GM10847 (cell line): ENCODE results near the gene CTR9.

ENCODE experiments used
- POLR2A ChIP-seq: IDR thresholded peaks from 2 replicates; pipeline ENCODE4 v1.6.1; 2011; ENCODE audit not compliant: insufficient read length; ENCODE audit errors: extremely low read depth

CTR9 gene

DNA sequence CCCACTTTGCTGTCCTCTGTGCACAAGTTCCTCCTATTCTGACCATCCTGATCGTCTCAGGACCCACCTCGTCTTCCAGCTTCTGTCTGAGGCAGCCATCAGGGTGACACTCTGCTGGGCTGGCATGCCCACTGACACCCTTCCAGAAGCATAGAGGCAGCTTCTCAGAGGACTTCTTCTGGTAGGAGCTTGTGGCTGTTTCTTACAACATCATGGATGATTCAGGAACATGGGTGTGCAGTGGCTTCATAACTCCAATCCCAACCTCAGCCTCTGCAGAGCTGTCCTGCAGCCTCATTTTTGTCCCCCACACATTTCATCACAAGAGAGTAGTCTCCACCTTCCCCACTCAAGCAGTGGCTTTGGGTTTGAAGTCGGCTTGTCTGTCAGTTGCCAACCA is 20.9 kb upstream of the CTR9 start:
- no peak for TF ChIP-seq POLR2A

DNA sequence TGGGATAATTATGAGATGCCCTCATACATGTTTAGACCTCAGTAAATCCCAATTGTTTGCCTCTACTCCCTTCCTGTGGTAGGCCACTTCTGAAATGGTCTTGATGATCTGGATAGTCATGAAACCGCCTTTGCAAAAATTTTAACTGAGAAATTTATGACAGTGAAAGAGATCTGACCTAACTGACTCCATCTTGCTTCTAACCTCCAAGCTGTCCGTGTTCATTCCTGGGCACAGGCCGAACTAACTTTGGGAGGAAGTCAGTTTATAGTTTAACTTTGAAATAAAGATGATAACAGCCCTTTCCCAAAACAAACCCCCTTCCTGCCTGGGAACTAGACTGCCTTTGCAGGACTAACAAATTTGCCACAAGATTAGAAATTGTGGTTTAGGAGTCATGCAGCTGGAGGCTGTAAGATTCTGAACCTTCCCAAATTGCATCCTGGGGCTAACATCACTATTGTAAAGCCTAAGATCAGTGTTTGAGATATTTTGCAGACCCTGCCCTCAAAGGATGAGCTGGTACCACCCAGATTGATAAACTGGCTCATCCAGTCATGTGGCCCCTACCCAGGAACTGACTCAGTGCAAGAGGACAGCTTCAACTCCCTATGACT is 19.9 kb upstream of the CTR9 start:
- no peak for TF ChIP-seq POLR2A

DNA sequence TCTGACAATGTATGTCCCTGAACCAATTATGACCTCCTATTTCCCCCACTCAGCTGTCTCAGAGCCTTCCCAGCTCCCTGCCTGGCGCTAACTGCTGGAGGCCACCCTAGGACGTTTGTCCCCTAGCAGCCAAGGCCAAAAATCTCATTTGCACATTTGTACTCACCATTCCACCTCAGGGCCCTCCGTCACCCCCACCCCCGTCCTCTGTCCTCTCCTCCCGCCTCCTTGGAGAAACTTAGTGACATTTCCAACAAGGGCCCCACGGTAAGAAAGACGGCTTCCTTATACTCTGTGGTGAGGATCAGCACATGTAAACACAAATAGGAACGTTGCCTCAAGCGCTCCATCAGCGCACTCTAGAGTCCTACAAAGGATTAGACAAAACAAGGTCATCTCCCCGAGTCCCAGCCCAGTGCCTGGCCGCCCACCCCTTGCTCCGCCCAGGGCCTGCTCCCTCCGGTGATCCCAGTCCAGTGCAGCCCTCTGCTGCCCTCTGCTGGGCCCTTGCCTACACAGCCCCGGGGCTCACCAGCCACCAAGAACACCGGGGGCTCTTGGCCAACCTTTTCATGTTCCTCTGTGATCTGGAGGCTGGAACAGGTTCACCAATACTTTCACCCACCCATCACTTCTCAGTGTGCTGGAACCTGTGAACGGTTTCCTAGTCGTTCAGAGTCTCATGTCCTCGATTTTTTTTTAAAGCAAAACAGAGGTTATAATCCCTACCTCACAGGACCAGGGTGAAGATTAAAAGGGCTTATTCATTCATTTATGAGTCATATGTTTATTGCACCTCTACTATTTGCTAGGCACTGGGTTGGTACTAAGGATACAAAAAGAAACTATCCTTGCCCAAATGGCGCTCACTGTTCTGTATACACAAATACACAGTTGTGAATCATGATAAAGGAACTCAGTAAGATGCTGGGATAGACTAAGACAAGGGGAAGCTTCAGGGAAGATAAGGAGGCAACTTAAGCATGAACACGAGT is 15.3 kb upstream of the CTR9 start:
- no peak for TF ChIP-seq POLR2A

DNA sequence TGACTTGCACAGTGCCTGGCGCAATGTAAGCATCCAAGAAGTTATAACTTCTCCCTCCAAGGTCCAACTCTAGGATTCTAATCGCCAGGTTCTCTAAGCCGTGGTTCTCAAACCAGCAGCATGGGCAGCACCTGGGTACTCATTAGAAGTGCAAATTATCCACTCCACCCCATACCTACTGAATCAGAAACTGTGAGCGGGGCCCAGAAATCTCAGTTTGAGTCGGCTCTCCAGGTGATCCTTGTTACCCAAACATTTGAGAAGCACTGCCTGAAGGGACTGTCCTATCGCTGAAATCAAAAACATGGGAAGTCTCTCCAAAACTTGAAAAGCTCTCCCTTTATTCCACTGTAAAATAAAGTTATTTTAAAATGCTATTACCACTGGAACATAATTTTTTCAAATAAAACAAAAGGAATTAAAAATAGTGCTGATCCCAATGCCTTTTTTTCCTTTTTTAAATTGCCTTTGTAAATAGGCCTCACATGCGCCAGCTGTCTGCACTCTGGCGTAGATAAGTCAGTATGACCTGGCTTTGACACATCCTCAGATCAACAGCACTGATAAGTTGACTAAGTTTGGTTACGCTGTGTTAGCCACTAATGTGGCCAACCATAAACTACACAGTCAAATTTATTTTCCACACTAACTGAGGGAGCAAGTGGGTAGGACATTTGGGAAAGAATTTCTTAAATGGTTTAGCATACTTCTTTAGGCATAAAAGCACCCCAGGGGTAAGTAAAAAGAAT is 8.4 kb upstream of the CTR9 start:
- TF ChIP-seq POLR2A = no peak

DNA sequence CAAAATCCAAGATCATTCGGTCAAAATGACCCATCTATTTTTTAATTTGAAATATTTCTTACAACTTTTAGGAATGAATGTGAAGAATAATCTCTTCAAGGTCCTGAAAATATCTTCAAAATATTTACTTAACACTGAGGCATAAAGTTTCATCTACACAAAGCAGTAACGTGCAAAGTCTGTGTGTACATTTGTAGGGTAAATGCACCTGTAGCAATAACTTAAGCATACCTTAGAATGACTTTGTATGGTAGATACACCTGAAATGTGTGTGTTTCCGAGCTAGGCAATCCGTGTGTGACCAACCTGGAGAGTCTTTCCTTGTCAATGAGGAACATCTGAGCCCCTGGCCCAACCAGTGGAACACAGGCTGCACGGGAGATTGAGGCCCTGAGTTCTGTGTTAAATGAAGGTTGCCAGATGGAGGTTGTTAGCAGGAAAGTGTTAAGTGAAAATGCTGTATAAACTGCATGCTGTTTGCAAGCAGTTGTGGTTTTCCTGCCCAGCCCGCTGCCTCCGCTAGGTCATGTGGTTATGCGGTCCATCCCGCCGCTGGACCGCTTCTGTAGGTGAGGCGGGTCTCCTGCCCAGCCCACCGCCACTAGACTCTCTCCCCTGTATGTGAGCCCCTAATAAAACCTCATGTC is 7.6 kb upstream of the CTR9 start:
- TF ChIP-seq POLR2A = no peak

DNA sequence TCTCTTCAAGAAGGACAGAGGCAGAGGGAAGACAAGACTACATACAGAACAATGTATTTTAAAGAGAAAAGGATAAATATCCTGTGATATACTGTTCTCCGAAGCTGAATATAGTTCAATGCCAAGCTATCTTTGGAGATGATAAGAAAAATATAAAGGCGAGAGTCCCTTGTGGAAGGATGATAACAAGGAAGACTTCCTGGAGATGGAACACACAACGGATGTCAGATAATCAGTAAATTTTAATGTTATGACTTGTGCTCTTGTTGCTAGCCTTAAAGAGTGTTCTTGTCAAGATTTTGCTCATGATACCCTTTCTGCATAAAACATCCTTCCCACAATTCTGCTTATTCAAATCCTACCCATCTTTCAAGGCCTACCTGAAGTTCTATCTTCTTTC is 6.8 kb upstream of the CTR9 start:
- TF ChIP-seq POLR2A = no peak

DNA sequence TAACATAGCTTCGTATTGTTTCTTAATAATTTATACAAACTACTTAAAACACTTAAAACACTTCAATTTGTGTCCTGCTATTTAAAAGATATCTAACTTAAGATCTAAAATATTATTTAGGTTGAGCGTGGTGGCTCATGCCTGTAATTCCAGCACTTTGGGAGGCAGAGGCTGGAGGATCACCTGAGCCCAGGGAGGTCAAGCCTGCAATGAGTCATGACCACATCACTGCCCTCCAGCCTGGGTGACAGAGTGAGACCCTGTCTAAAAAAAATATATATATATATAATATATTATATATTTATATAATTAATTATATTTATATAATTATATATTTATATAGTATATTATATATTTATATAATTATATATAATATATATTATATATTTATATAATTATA is 4.2 kb upstream of the CTR9 start:
- no peak for TF ChIP-seq POLR2A

DNA sequence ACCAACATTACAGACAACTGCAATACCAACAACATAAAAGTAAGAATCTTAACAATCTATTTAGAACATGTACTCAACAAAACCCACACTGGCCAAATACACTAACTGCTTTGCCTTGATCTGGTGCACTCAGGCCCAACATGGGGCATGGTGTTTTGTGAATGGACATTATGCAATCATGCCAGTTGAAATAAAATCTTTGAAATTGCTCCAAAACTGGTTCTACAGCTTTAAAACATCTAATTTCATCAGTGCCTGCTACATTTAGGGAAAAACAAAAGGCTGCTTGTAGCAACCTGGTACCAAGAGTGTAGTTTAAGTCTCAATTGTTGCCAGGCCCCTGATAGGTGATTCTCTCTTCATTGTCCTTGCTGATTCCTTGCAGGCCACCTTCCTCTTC is 3.3 kb upstream of the CTR9 start:
- no peak for TF ChIP-seq POLR2A

DNA sequence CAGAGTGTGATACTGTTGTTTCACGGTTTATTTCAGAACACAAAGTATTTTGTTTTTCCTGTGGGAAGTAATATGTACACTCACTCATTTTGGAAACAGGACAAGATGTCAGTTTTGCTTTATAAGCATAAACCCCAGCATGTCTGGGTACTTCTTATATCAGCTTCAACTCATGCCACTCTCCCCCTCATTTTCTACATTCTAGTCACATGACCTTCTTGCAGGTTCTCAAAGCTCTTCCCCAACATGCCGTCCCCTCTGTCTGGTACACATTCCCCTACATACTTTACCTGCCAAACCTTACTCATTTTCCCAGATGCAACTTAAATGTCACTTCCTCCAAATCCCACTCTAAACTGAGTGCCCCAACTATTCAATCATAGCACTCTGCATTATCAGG is 1.6 kb upstream of the CTR9 start:
- TF ChIP-seq POLR2A = no peak

DNA sequence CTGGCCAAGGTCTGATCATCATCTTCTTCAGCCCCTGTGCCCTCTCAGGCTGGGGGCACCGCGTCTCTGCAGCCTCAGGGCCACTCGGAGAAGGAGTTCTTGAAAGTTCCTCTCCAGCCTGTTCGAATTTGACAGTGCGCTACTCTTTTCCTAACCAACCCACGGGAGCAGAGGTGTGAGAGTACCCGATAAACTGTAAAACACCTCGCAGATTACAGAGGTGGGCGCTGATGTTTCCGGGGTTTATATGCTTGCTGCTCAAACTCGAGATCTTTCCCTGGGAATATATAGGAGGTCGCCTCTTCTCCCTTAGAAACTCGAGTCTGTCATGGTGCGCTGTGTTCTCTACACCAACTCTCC is 515 bp downstream of the CTR9 start:
- TF ChIP-seq POLR2A = no peak

DNA sequence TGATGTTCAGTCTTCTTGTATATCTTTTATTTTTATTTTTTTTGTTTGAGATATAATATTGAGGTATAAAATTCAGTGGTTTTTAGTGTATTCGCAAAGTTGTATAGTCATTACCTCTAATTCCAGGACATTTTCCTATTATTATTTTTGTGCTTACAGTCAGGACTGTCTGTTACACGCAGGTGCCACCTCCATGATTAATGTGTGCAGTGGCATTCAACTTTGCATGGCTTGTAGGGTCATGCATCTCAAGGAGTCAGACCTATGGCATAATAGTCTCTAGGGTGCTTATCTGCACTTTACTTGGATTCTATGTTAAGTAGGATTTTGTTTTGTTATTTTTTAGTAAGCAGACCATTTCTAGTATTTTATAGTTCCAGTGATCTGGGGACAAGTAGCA is 1.0 kb downstream of the CTR9 start:
- no peak for TF ChIP-seq POLR2A

DNA sequence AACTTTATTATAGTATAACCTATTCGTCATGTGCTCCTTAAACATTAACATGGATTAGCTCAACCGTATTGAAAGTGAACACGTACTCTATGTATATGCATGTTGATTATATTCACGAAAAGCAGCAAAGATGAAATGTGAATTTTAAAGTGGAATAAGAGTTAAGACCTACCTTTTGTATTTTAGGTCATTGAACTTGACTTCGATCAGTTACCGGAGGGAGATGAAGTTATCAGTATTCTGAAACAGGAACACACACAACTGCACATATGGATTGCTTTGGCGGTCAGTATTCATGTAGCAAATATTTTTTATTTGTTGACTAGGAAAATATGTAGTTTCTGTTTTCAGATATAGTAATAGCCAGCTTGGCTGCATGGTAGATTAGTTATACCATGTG is 1.4 kb downstream of the CTR9 start:
- no peak for TF ChIP-seq POLR2A

DNA sequence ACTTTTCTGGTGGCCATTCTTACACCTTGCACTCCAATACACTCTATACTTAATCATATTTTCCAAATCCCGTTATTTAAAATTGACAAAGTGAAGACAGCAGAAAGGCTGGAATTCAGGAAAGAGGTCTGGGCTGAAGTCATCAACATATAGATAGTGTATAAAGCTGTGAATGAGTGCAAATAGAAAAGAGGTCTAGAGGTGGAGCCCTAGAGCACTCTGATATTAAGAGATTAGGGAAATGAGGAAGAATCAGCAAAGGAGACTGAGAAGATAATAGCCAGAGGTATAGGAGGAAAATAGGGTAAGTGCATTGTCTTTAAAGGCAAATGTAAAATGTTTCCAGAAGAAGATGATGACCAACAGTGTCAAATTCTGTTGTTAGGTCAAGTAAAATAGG is 7.9 kb downstream of the CTR9 start:
- TF ChIP-seq POLR2A = no peak

DNA sequence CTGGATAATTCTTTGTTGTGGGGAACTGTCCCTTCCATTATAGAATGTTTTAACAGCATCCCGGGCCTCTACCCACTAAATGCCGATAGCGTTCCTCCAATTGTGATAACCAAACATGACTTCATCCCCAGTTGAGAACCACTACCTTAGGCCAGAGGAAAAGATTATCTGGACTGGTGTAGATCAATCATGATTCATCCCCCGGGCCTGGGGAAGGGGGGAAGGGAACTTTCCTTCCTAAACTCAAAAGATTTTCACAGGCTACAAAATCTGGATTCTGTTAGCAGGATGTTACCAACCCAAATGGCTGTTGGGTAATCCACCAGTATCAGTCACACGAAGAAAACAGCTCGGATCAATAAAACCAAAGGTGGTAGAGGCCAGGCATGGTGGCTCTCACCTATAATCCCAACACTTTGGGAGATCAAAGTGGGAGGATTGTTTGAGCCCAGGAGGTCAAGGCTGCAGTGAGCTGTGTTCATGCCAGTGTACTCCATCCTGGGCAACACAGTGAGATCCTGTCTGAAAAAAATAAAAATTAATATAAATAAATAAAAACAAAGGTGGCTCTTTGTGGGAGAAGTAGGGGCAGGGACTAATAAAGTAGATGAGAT is 10.1 kb downstream of the CTR9 start:
- TF ChIP-seq POLR2A = no peak

DNA sequence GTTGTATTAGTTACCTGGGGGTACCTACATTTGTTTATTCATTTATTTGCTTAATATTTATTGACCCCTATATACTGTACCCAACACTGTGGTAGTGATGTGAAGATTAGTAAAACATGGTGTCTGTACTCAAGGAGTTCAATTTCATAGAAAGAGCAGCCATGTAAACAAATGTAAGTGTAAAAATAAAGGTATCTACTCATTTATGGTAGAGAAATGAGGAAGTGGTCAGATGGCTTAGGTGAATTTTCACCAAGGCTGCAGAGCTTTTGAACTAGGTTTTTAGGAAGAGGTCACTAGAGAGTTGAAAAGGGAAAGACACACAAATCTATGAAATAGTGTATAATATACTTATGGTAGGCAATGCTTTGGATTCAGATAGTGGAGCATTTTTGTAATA is 11.1 kb downstream of the CTR9 start:
- TF ChIP-seq POLR2A = no peak
